Stomach (tissue), 9 donors: ENCODE measurements around the gene WBP2. TPM values are rescaled to one million over a fixed set of nuclear protein-coding genes. Genes with fewer than 3 reads are reported as not detected.

Experiments used
- DNase-seq, 2 donors: peaks; one replicate each; pipeline versions ENCODE4 v3.0.0 to v3.0.0-alpha.2; 2013 to 2019
- H3K27ac ChIP-seq, 5 donors: fragments of 200-600 bp in 4 of 5; sonication (generic) in 4 of 5; one replicate each; pipeline ENCODE4 v1.5.1; 2013 to 2019; ENCODE audit warnings: mild to moderate bottlenecking in 1 of 5, moderate library complexity in 1 of 5
- H3K27me3 ChIP-seq, 3 donors: fragments of 200-600 bp; sonication (generic); one replicate each; pipeline ENCODE4 v1.5.1; 2017 to 2019; ENCODE audit warnings: mixed run types in 1 of 3
- H3K36me3 ChIP-seq, 4 donors: fragments of 200-600 bp; sonication (generic); 1 replicate in 3 of 4; 2 replicates in 1 of 4; pipeline ENCODE4 v1.5.1; 2016 to 2019
- H3K4me1 ChIP-seq, 4 donors: fragments of 200-600 bp; sonication (generic); one replicate each; pipeline ENCODE4 v1.5.1; 2016 to 2019
- H3K4me3 ChIP-seq, 4 donors: fragments of 200-600 bp; sonication (generic) in 3 of 4; one replicate each; pipeline ENCODE4 v1.5.1; 2016 to 2019; ENCODE audit warnings: mild to moderate bottlenecking in 1 of 4
- H3K9me3 ChIP-seq, 4 donors: fragments of 200-600 bp; sonication (generic); one replicate each; pipeline ENCODE4 v1.5.1; 2016 to 2019
- CTCF ChIP-seq, 7 experiments: fragments of 450-650 bp in 4 of 7; fragments of 200-600 bp in 3 of 7; sonication (generic) in 3 of 7; IDR thresholded peaks; one replicate each; pipeline ENCODE4 v1.5.1; 2016 to 2019; ENCODE audit warnings: antibody characterized with exemption in 7 of 7, control low read depth in 2 of 7, mild to moderate bottlenecking in 1 of 7
- EP300 ChIP-seq: sonication (generic); formaldehyde crosslinking; IDR thresholded peaks from one replicate; pipeline ENCODE4 v1.6.1; 2017; ENCODE audit warnings: antibody characterized with exemption
- POLR2A ChIP-seq, 4 donors: fragments of 450-650 bp; IDR thresholded peaks; one replicate each; pipeline ENCODE4 v1.6.1; 2016; ENCODE audit warnings: antibody characterized with exemption in 4 of 4, control low read depth in 2 of 4, mild to moderate bottlenecking in 1 of 4, moderate library complexity in 1 of 4
- POLR2AphosphoS5 ChIP-seq, 3 donors: sonication (generic); formaldehyde crosslinking; IDR thresholded peaks; one replicate each; pipeline ENCODE4 v1.6.1; 2016; ENCODE audit warnings: antibody characterized with exemption in 3 of 3
- WGBS, 5 donors: extraction: QIAGEN DNeasy Blood & Tissue Kit in 3 of 5; methylation state at CpG; one replicate each; pipeline versions ENCODE4 v1.1.5 to v1.1.7; 2013 to 2018; 5-methylcytosine and 5-hydroxymethylcytosine counted together
- intact Hi-C: fragments of 100-400 bp; cut with DNase I; formaldehyde crosslinking; loops from one replicate; pipeline ENCODE4 v1.15.1; 2023; ENCODE audit warnings: low total_unique reads
- polyA plus RNA-seq, 3 donors: library from polyadenylated mRNA; stranded (reverse); fragments of 200-250 nt; gene quantifications; one replicate each; pipeline ENCODE4 v1.2.3, GENCODE V29; 2013
- total RNA-seq, 5 donors: library from RNA; depleted of rRNA; stranded (reverse); fragments of >200 nt; gene quantifications; one replicate each; pipeline versions ENCODE4 v1.1.0 to v1.2.3, GENCODE V29; 2014 to 2016
- donor health status: healthy with polysubstance abuse.
- donor health status: Bipolar disorder and iron deficiency.
- donor health status: healthy.

WBP2 gene
- total and polyA plus RNA-seq, 8 donors, result 28.6 to 122 (median 72.5) TPM

DNA sequence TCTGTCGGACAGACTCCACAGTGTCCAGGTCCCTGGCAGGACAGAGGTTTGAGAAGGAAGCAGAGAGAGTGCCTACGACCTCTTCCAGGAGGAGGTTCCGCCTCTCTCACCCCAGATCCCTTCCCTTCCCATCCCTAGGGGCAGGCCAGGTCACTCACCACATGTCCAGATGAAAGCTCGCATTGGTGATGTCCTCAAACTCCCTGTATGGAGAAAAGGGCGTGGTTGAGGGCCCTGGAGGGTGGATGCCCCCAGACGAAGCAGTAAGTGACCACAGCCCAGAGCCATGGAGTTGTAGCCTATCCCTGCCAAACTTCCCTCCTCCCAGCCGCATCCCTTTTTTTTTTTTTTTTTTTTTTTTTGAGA lies 14.4 kb downstream of the WBP2 start:
- 72 to 77% (median 74%) methylated on average over 6 to 7 of the region's 7 CpGs for WGBS, 5 donors
- intact Hi-C loops, result no loop called here
- H3K36me3 ChIP-seq, result peaks cover 11 to 53% (median 32%) of the 10 kb centered on the region in 4 donors
- peaks cover 15 to 43% (median 22%) of the 10 kb centered on the region in 4 donors for H3K4me1 ChIP-seq
- DNase-seq, result no peak
- no peak overlapping the region for H3K4me3 ChIP-seq
- H3K9me3 ChIP-seq, result no peaks in the 10 kb centered on the region
- no peaks in the 10 kb centered on the region for H3K27me3 ChIP-seq
- TF ChIP-seq POLR2A (IDR thresholded peaks at IDR 0.05), result no peak
- TF ChIP-seq POLR2AphosphoS5 (IDR thresholded peaks at IDR 0.05), result no peak
- TF ChIP-seq CTCF (IDR thresholded peaks at IDR 0.05), result no peak
- no peak for TF ChIP-seq EP300
- H3K27ac ChIP-seq, result no peak overlapping the region

GRCh38 chr17:75839942-75840798 lies 15.0 kb downstream of the WBP2 start:
- DNase-seq, result no peak
- Histone ChIP-seq H3K27ac (no peak overlapping the region), H3K4me1 (peaks cover 9 to 43% (median 22%) of the 10 kb centered on the region in 4 donors), H3K9me3 (no peaks in the 10 kb centered on the region), H3K4me3 (no peak overlapping the region), H3K36me3 (peaks cover 11 to 58% (median 35%) of the 10 kb centered on the region in 4 donors), H3K27me3 (no peaks in the 10 kb centered on the region)
- intact Hi-C loops, result no loop called here
- TF ChIP-seq EP300 (no peak), POLR2AphosphoS5 (IDR thresholded peaks at IDR 0.05) (no peak), POLR2A (IDR thresholded peaks at IDR 0.05) (no peak), CTCF (IDR thresholded peaks at IDR 0.05) (no peak)
- 89 to 93% (median 90%) methylated on average over 25 to 36 of the region's 36 CpGs for WGBS, 5 donors

DNA sequence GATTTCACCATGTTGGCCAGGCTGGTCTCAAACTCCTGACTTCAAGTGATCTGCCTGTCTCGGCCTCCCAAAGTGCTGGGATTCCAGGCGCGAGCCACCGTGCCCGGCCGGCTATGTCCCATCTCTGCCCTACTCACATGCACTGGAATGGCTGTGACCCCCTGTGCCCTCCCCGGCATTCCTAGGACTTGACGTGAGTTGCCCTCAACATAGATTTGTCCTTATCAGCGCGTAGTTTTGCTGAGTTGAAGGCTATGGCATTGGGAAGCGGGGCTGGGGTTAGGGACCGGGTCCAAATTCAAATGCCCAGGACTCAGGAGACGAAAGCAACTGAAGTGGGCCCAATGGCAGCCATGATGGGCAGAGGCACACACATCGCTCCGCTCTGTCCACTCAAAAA lies 16.7 kb downstream of the WBP2 start:
- peaks cover 0 to 35% (median 9%) of the 10 kb centered on the region in 4 donors for H3K4me1 ChIP-seq
- DNase-seq, result no peak
- TF ChIP-seq POLR2AphosphoS5 (IDR thresholded peaks at IDR 0.05) (no peak), CTCF (IDR thresholded peaks at IDR 0.05) (no peak), EP300 (no peak), POLR2A (IDR thresholded peaks at IDR 0.05) (no peak)
- no peak overlapping the region for H3K4me3 ChIP-seq
- peaks cover 19 to 75% (median 52%) of the 10 kb centered on the region in 4 donors for H3K36me3 ChIP-seq
- H3K27ac ChIP-seq, result no peak overlapping the region
- no peaks in the 10 kb centered on the region for H3K27me3 ChIP-seq
- intact Hi-C loops, result no loop called here
- no peaks in the 10 kb centered on the region for H3K9me3 ChIP-seq
- WGBS, 5 donors, result 88 to 95% (median 90%) methylated on average over 15 of the region's 15 CpGs

DNA sequence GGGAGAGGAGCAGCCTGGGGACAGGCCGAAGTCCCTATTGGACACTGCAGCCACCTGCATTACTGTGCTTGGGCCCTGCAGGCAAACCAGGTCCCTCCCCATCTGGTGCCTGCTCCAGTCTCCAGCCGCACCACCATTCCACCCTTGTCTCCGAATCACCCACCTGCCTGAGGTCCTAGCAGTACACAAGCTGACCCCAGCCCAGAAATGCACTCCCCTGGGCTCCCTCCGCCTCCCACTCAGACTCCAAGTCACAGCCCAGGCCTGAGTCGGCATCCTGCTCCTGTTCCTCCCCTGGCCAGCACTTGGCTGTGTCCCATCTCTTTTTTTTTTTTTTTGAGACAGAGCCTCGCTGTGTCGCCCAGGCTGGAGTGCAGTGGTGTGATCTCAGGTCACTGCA lies 17.2 kb downstream of the WBP2 start:
- Histone ChIP-seq H3K9me3 (no peaks in the 10 kb centered on the region), H3K4me1 (peaks cover 0 to 35% (median 9%) of the 10 kb centered on the region in 4 donors), H3K27ac (no peak overlapping the region), H3K27me3 (no peaks in the 10 kb centered on the region), H3K36me3 (peaks cover 19 to 78% (median 52%) of the 10 kb centered on the region in 4 donors), H3K4me3 (no peak overlapping the region)
- intact Hi-C loops, result no loop called here
- TF ChIP-seq POLR2AphosphoS5 (IDR thresholded peaks at IDR 0.05), result no peak
- TF ChIP-seq EP300, result no peak
- no peak for TF ChIP-seq CTCF (IDR thresholded peaks at IDR 0.05)
- TF ChIP-seq POLR2A (IDR thresholded peaks at IDR 0.05), result no peak
- DNase-seq, result no peak
- WGBS, 5 donors, result 55 to 72% (median 63%) methylated on average over 6 to 7 of the region's 7 CpGs
